ENCODE measurements around the gene OR1F1.

GRCh38 chr16:3152991-3153368 lies 35.0 kb upstream of the OR1F1 start:
- TF ChIP-seq CTCF (IDR thresholded peaks at IDR 0.05) (no peak), IRF3 (IDR thresholded peaks at IDR 0.05; ENCODE audit: low read depth, low read length) (no peak), RAD21 (IDR thresholded peaks at IDR 0.05; ENCODE audit: low read length) (no peak), MAX (IDR thresholded peaks at IDR 0.05; ENCODE audit: low read depth) (no peak), TAF1 (IDR thresholded peaks at IDR 0.05; ENCODE audit: borderline replicate concordance, low read depth, low read length) (no peak)
